Liver (tissue), 3 donors: ENCODE data around the gene PARVB.

Experiments used
- ATF3 ChIP-seq: IDR thresholded peaks from 2 replicates; pipeline ENCODE4 v1.6.1; 2016; ENCODE audit warnings: antibody characterized with exemption
- CTCF ChIP-seq: fragments of 150-350 bp; IDR thresholded peaks from 2 replicates; pipeline ENCODE4 v1.5.1; 2017; ENCODE audit warnings: improper control_type of control experiment, low read depth, low read length; ENCODE audit not compliant: missing input control
- GABPA ChIP-seq, 2 donors: IDR thresholded peaks in 1 of 2; conservative IDR thresholded peaks in 1 of 2; 2 replicates each; pipeline ENCODE4 v1.6.1; 2016; ENCODE audit warnings: antibody characterized with exemption in 2 of 2, mild to moderate bottlenecking in 1 of 2, moderate library complexity in 1 of 2
- JUND ChIP-seq, 2 donors: IDR thresholded peaks; 2 replicates each; pipeline ENCODE4 v1.6.1; 2016; ENCODE audit warnings: antibody characterized with exemption in 2 of 2
- MAX ChIP-seq: IDR thresholded peaks from 2 replicates; pipeline ENCODE4 v1.6.1; 2016; ENCODE audit warnings: antibody characterized with exemption
- NR2F2 ChIP-seq: IDR thresholded peaks from 2 replicates; pipeline ENCODE4 v1.6.1; 2016; ENCODE audit warnings: antibody characterized with exemption
- TAF1 ChIP-seq: conservative IDR thresholded peaks from 2 replicates; pipeline ENCODE4 v1.6.1; 2016; ENCODE audit warnings: antibody characterized with exemption, mild to moderate bottlenecking
- donor health status: healthy.
- donor health status: healthy.

GRCh38 chr22:44003405-44004103, 20.5 kb upstream of the PARVB start:
- TF ChIP-seq GABPA (IDR thresholded peaks at IDR 0.05 in 1 of 2, conservative IDR thresholded peaks at IDR 0.05 in 1 of 2) = no peak
- no peak for TF ChIP-seq MAX
- TF ChIP-seq ATF3 = no peak
- TF ChIP-seq NR2F2 = no peak
- TF ChIP-seq TAF1 = no peak
- TF ChIP-seq CTCF = no peak
- TF ChIP-seq JUND (IDR thresholded peaks at IDR 0.05) = no peak
